Measurements from ENCODE around the gene RIPK4. TPM values are rescaled to one million over a fixed set of nuclear protein-coding genes. Genes with fewer than 3 reads are reported as not detected.

The RIPK4 gene
- total and polyA plus RNA-seq, 2 donors (not counting 1 experiment from before 2014, with no cell fraction given) = not detected

Small RNAs within 50 kb of the gene (small RNA-seq; reads per million reads assigned to genes)
- not detected for gene MIR6814 (ENCODE audit: insufficient read length, low read depth, low replicate concordance)

Other genes starting within 250 kb of the RIPK4 start
- gene PRDM15, start 112.3 kb upstream of the RIPK4 start, total RNA-seq = 20.7 and 21.3 TPM in 2 replicates
- gene PRDM15, start 112.3 kb upstream of the RIPK4 start, polyA plus RNA-seq = 23.7 and 29.2 TPM in 2 replicates
- gene C2CD2, start 187.0 kb upstream of the RIPK4 start, total RNA-seq = 10.4 and 11.9 TPM in 2 replicates
- gene C2CD2, start 187.0 kb upstream of the RIPK4 start, polyA plus RNA-seq = 6.8 and 13.0 TPM in 2 replicates
- 39.0 and 40.1 TPM in 2 replicates for gene ZBTB21, start 243.3 kb upstream of the RIPK4 start, total RNA-seq
- gene ZBTB21, start 243.3 kb upstream of the RIPK4 start, polyA plus RNA-seq = 12.4 and 45.7 TPM in 2 replicates

Measured in B cell (primary cell).